Stomach (tissue), 4 donors: ENCODE data around the gene BOLA3.

Experiments used
- CTCF ChIP-seq, 7 experiments: fragments of 450-650 bp in 4 of 7; fragments of 200-600 bp in 3 of 7; sonication (generic) in 3 of 7; IDR thresholded peaks; one replicate each; pipeline ENCODE4 v1.5.1; 2016 to 2019; ENCODE audit warnings: antibody characterized with exemption in 7 of 7, control low read depth in 2 of 7, mild to moderate bottlenecking in 1 of 7
- POLR2A ChIP-seq, 4 donors: fragments of 450-650 bp; IDR thresholded peaks; one replicate each; pipeline ENCODE4 v1.6.1; 2016; ENCODE audit warnings: antibody characterized with exemption in 4 of 4, control low read depth in 2 of 4, mild to moderate bottlenecking in 1 of 4, moderate library complexity in 1 of 4
- POLR2AphosphoS5 ChIP-seq, 3 donors: sonication (generic); formaldehyde crosslinking; IDR thresholded peaks; one replicate each; pipeline ENCODE4 v1.6.1; 2016; ENCODE audit warnings: antibody characterized with exemption in 3 of 3

- TF ChIP-seq CTCF (IDR thresholded peaks at IDR 0.05) (no peak), POLR2AphosphoS5 (IDR thresholded peaks at IDR 0.05) (no peak), POLR2A (IDR thresholded peaks at IDR 0.05) (no peak)
Observed at GRCh38 chr2:74097574-74097973, 50.1 kb downstream of the BOLA3 start.
